ENCODE results near the gene CHST8.

Gene CHST8

GRCh38 chr19:33767898-33768413 is 146.2 kb downstream of the CHST8 start:
- TF ChIP-seq TAF1 (IDR thresholded peaks at IDR 0.05; ENCODE audit: low read depth), result no peak
- TF ChIP-seq CEBPB (IDR thresholded peaks at IDR 0.05), result no peak
- no peak for TF ChIP-seq EGR1 (IDR thresholded peaks at IDR 0.05)
- TF ChIP-seq TCF12 (IDR thresholded peaks at IDR 0.05; ENCODE audit: low read depth), result no peak
- no peak for TF ChIP-seq EP300 (IDR thresholded peaks at IDR 0.05; ENCODE audit: borderline replicate concordance)
- TF ChIP-seq TEAD4 (IDR thresholded peaks at IDR 0.05), result no peak
- TF ChIP-seq ZBTB7A (IDR thresholded peaks at IDR 0.05; ENCODE audit: low read depth), result peak; percentile 87; the same call in 1 of the 2 replicates
- TF ChIP-seq, protein P1, sequence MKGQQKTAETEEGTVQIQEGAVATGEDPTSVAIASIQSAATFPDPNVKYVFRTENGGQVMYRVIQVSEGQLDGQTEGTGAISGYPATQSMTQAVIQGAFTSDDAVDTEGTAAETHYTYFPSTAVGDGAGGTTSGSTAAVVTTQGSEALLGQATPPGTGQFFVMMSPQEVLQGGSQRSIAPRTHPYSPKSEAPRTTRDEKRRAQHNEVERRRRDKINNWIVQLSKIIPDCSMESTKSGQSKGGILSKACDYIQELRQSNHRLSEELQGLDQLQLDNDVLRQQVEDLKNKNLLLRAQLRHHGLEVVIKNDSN (IDR thresholded peaks at IDR 0.05), result no peak
- no peak for TF ChIP-seq NFIC (IDR thresholded peaks at IDR 0.05)
- no peak for TF ChIP-seq RAD21 (IDR thresholded peaks at IDR 0.05; ENCODE audit: low read depth)
- no peak for TF ChIP-seq CREB1 (IDR thresholded peaks at IDR 0.05; ENCODE audit: low read depth)
- TF ChIP-seq, protein P2, sequence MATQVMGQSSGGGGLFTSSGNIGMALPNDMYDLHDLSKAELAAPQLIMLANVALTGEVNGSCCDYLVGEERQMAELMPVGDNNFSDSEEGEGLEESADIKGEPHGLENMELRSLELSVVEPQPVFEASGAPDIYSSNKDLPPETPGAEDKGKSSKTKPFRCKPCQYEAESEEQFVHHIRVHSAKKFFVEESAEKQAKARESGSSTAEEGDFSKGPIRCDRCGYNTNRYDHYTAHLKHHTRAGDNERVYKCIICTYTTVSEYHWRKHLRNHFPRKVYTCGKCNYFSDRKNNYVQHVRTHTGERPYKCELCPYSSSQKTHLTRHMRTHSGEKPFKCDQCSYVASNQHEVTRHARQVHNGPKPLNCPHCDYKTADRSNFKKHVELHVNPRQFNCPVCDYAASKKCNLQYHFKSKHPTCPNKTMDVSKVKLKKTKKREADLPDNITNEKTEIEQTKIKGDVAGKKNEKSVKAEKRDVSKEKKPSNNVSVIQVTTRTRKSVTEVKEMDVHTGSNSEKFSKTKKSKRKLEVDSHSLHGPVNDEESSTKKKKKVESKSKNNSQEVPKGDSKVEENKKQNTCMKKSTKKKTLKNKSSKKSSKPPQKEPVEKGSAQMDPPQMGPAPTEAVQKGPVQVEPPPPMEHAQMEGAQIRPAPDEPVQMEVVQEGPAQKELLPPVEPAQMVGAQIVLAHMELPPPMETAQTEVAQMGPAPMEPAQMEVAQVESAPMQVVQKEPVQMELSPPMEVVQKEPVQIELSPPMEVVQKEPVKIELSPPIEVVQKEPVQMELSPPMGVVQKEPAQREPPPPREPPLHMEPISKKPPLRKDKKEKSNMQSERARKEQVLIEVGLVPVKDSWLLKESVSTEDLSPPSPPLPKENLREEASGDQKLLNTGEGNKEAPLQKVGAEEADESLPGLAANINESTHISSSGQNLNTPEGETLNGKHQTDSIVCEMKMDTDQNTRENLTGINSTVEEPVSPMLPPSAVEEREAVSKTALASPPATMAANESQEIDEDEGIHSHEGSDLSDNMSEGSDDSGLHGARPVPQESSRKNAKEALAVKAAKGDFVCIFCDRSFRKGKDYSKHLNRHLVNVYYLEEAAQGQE (IDR thresholded peaks at IDR 0.05; ENCODE audit: low read depth), result peak; percentile 95
- TF ChIP-seq FOXM1 (IDR thresholded peaks at IDR 0.05; ENCODE audit: borderline replicate concordance, low read depth), result no peak
- no peak for TF ChIP-seq YY1 (IDR thresholded peaks at IDR 0.05; ENCODE audit: low read depth)

- no peak for TF ChIP-seq EGR1 (IDR thresholded peaks at IDR 0.05)
- no peak for TF ChIP-seq TCF12 (IDR thresholded peaks at IDR 0.05; ENCODE audit: low read depth)
- TF ChIP-seq, protein P2 (IDR thresholded peaks at IDR 0.05; ENCODE audit: low read depth), result no peak
- TF ChIP-seq FOXM1 (IDR thresholded peaks at IDR 0.05; ENCODE audit: borderline replicate concordance, low read depth), result no peak
- no peak for TF ChIP-seq TEAD4 (IDR thresholded peaks at IDR 0.05)
- no peak for TF ChIP-seq CEBPB (IDR thresholded peaks at IDR 0.05)
- TF ChIP-seq RAD21 (IDR thresholded peaks at IDR 0.05; ENCODE audit: low read depth), result no peak
- TF ChIP-seq, protein P1 (IDR thresholded peaks at IDR 0.05), result no peak
- TF ChIP-seq TAF1 (IDR thresholded peaks at IDR 0.05; ENCODE audit: low read depth), result no peak
- TF ChIP-seq CREB1 (IDR thresholded peaks at IDR 0.05; ENCODE audit: low read depth), result no peak
- TF ChIP-seq YY1 (IDR thresholded peaks at IDR 0.05; ENCODE audit: low read depth), result no peak
- no peak for TF ChIP-seq ZBTB7A (IDR thresholded peaks at IDR 0.05; ENCODE audit: low read depth)
- TF ChIP-seq NFIC (IDR thresholded peaks at IDR 0.05), result no peak
- TF ChIP-seq, protein P3, sequence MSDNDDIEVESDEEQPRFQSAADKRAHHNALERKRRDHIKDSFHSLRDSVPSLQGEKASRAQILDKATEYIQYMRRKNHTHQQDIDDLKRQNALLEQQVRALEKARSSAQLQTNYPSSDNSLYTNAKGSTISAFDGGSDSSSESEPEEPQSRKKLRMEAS (IDR thresholded peaks at IDR 0.05), result no peak
- no peak for TF ChIP-seq EP300 (IDR thresholded peaks at IDR 0.05; ENCODE audit: borderline replicate concordance)
Observed at GRCh38 chr19:33769208-33769607, 147.5 kb downstream of the CHST8 start.

DNA sequence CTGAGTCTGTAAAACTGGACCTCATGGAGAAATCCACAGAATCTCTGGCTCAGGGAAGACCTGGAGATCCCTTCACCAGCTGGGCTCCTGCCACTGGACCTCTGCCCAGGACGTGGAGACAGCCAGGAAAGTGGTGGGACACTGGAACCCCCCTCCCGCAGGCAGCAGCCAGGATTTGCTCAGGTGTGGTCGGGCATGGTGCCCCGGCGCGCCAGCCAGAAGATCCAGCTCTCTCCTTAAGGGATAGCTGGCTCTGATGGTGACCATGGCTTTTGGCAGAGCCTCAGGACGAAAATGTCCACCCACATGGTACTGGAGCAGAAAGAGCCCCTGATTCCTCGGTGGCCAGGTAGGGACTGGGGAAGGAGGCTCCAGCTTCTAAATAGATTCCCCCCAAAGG is 148.4 kb downstream of the CHST8 start:
- TF ChIP-seq ZBTB7A (IDR thresholded peaks at IDR 0.05; ENCODE audit: low read depth) (no peak), EGR1 (IDR thresholded peaks at IDR 0.05) (no peak), CREB1 (IDR thresholded peaks at IDR 0.05; ENCODE audit: low read depth) (no peak), CEBPB (IDR thresholded peaks at IDR 0.05) (no peak), TAF1 (IDR thresholded peaks at IDR 0.05; ENCODE audit: low read depth) (no peak), YY1 (IDR thresholded peaks at IDR 0.05; ENCODE audit: low read depth) (no peak), EP300 (IDR thresholded peaks at IDR 0.05; ENCODE audit: borderline replicate concordance) (no peak), TCF12 (IDR thresholded peaks at IDR 0.05; ENCODE audit: low read depth) (no peak), RAD21 (IDR thresholded peaks at IDR 0.05; ENCODE audit: low read depth) (no peak)
- TF ChIP-seq, protein P2 (IDR thresholded peaks at IDR 0.05; ENCODE audit: low read depth), result no peak

- TF ChIP-seq RAD21 (IDR thresholded peaks at IDR 0.05; ENCODE audit: low read depth) (peak; percentile 92), NFIC (IDR thresholded peaks at IDR 0.05) (no peak), TCF12 (IDR thresholded peaks at IDR 0.05; ENCODE audit: low read depth) (no peak), TAF1 (IDR thresholded peaks at IDR 0.05; ENCODE audit: low read depth) (no peak), TEAD4 (IDR thresholded peaks at IDR 0.05) (no peak), EGR1 (IDR thresholded peaks at IDR 0.05) (no peak), EP300 (IDR thresholded peaks at IDR 0.05; ENCODE audit: borderline replicate concordance) (no peak)
- TF ChIP-seq, protein P3 (IDR thresholded peaks at IDR 0.05), result no peak
Observed at GRCh38 chr19:33771384-33772101, 149.8 kb downstream of the CHST8 start.
